Limb (tissue), 2 donors: ENCODE measurements around the gene TMX2.
"Not testable (repeated sequence)": the region's sequence is repeated elsewhere in the genome, so short reads cannot be mapped to it uniquely, and the experiment has no call there.

ENCODE experiments used
- DNase-seq, 2 donors: peaks; one replicate each; pipeline ENCODE4 v3.0.0-alpha.2; 2016; ENCODE audit errors: extremely low spot score in 2 of 2

Gene TMX2

GRCh38 chr11:57713835-57714234 lies 1.4 kb downstream of the TMX2 start:
- DNase-seq, result no peak

GRCh38 chr11:57716726-57717125 lies 4.3 kb downstream of the TMX2 start:
- not testable (repeated sequence) for DNase-seq

DNA sequence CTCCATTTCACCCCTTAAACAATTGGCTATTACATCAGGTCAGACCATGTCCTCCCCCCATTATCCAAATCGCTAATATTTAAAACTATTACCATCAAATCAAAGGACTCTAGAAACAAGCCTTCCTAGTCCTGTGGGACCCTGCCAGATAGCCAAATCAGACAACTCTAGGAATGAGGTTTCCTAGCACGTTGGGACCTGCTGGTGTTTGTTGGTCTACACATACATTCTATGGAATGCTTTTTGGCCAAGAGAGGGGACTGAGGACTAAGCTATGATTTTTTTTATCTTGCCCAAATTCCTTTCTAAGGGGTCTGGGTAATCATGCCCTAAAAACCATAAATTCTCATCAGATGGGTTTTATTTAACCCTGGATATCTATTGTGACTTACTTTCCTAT lies 14.8 kb downstream of the TMX2 start:
- no peak for DNase-seq

DNA sequence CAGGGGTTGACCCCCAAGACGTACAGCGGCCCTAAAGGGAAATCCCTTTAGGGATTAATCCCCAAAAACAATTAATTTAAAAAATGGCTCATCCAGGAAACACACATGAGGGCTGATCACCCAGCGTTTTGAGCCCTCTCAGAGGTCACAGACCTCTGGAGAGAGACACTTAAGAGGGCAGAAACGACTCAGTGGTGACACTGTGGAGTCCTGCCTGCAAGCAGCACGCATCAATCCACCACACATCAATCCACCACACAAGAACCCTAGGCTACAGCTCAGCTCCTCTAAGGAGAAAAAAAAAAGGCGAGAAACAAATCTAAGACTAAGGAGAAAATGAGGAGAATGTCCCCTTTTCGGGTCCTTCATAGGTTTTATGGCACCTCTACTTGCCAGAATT lies 16.4 kb downstream of the TMX2 start:
- DNase-seq, result no peak

- no peak for DNase-seq
Observed at GRCh38 chr11:57729479-57729878, 17.1 kb downstream of the TMX2 start.

DNA sequence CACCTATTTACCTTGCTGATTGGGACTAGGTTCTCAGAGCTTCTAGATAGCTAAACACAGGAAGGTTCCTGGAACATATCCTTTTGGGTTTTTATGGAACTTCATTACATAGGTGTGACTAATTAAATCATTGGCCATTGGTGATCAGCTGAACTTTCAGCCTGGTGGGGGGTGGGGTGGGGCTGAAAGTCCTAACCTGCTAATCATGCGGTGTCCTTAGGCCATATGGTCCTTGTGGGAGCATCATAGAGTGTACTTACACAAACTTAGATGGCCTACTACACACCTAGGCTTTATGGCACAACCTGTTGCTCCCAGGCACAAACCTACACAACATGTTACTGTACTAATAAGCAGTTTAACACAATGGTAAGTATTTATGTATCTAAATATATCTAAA lies 20.3 kb downstream of the TMX2 start:
- no peak for DNase-seq

DNA sequence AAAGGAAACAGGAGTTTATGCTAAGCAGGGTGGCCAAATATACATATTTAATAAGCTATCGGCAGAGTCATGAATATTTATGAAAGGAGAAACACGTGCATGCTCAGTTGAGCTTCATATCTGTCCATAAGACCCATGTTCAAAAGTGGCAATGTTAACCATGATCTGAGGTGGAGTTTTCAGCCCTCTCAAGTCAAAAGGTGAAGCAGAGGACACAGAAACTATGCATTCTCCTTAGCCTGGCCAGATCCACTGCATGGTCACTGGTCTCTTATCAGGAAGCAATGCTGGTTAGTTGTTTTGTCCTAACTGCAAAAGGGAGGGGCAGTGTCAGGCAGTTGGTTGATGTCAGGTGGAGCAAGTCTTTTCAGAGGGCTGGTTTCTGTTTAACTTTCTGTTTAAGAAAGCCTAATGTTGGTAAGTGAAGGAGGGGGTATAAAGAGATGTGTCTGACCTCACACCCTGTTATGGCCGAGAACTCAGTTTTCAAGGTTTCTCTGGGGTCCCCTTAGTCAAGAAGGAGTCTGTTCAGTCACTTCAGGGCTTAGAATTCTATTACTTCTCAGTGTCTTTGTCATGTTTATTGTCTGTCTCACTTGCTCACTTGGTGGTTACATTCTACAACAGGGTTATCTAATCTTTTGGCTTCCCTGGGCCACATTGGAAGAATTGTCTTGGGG lies 23.4 kb downstream of the TMX2 start:
- DNase-seq, result no peak

DNA sequence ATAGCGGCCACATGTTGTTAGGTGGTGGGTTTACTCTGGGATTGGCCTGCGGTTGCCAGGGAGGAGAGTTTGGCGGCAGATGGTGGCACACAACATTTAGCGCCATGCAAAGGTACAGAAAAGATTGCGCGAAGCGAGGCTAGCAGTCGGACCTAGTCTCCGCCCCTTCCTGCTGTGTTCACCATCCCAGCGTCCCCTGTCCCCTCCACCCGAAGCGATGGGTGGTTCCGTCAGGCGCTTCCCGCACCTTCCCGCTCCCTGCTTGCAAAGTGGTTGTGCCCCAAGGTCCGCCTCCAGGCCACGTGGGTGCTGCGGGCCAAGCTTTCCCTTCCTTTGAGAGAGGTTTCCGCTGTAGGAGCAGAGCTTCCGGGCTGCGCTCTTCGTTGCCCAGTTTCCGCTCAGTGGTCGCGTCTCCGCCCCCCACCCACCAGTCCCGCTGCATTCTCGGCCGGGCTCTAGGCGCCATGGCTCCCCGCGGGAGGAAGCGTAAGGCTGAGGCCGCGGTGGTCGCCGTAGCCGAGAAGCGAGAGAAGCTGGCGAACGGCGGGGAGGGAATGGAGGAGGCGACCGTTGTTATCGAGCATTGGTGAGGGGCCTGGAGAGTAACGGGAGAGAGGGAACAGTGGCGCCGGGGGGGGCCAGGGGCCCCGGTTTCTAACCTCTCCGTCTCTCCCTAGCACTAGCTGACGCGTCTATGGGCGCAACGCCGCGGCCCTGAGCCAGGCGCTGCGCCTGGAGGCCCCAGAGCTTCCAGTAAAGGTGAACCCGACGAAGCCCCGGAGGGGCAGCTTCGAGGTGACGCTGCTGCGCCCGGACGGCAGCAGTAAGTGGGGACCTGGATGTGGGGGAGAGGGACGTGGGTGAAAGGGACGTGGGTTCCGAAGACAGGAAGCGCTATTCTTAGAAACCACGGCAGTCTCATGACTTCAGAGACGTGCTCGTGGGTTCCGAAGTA lies 29.0 kb downstream of the TMX2 start, which contains the start of gene SELENOH:
TSS of gene SELENOH (plus strand) at position 360 of the 955 bp plus-strand sequence. CDS start at position 465, 105 bp downstream.
- DNase-seq, result peak; percentile 97

- no peak for DNase-seq
Observed at GRCh38 chr11:57742087-57742452, 29.7 kb downstream of the TMX2 start.

DNA sequence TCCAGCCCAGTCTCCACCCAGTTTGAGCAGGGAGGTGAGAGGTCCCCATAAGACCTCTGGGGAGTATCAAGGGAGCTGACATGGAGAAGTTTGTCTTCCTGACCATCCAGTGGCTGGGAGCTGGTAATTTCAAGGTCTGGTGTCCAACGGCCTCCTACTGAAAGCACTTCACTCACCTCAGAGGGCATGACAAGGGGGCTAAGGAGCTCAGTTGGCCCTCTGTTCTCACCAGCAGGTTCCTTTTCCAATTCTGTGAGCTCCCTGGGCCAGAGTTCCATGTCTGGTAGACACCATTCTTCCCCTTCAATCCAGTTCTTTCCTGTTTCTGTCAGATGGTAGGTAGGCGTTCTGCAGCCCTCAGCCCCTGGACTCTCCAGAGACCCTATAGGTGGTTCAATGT lies 32.0 kb downstream of the TMX2 start:
- no peak for DNase-seq

GRCh38 chr11:57745206-57745605 lies 32.8 kb downstream of the TMX2 start:
- no peak for DNase-seq

DNA sequence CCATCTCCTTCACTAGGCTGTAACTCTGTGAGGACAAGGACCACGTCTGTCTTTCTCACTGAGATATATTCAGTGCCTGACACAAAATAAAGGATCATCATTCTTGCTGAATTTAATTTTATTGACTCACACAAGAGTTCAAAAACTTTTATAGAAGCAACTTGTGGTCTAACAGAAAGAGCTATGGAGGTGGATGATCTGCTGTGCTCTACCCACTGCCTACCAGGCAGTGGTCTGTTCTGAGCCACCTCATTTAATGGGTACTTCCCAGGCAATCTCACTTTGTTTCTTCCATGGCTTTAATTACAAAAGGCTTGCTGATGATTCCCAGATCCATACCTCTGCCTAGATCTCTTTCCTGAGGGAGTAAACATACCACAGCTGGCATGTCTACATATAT lies 34.5 kb downstream of the TMX2 start:
- DNase-seq, result no peak

DNA sequence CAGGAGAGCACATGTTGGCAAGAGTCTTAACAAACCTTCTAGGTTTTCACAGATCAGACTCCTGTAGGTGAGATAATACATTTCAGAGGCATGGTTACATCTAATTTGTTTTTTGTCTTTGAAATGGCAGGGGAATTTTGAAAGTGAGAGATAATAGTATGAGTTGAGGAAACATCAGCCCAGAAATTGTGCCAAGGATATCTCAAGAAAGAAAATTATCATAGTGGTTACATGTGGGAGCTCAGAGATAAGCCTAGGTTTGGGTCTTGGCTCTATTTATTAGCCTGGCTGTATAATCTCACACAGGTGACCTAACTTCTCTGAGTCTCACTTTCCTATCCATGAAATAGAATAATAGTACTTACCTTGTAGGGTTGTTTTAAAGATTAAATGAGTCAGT lies 38.8 kb downstream of the TMX2 start:
- DNase-seq, result no peak

GRCh38 chr11:57751676-57752253 lies 39.4 kb downstream of the TMX2 start, which contains the start of gene BTBD18:
BTBD18 (minus strand) TSS chr11:57751819; CDS start chr11:57751188, 631 bp downstream.
- DNase-seq, result no peak

DNA sequence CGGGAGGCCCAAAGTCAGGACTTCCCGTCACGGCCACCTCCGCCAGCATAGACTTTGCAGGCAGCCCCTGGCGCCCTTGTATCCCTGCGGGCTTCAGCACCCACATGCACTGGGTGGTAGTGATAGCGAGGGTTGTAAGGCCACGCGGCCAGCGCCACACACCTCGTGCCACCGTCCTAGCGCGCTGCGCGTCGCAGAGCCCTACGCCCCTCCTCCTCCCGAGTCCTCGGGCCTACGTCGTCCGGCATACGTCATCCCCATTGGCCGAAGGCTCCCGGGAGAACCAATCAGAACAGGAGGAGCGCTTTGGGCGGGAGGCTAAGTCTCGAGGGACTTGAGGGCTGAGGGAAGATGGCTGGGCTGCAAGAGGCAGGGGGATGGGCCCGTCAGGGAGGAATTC lies 40.6 kb downstream of the TMX2 start:
- no peak for DNase-seq

DNA sequence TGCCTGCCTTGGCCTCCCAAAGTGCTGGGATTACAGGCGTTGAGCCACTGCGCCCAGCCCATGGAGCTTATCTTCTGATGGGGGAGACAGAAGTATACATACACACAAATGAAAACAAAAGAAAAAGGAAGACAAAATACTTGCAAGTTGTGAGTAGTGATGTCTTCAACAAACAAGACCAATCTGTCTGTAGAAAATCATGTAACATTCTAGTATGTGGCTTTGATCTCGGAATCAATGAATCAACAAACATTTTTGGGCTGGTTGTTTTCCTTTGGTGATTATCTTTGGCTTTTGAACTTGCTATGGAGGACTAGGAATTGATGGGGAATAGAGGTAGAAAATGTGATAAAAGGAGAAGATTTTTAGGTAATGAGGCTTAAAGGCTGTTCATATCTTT lies 45.8 kb downstream of the TMX2 start:
- DNase-seq, result no peak

DNA sequence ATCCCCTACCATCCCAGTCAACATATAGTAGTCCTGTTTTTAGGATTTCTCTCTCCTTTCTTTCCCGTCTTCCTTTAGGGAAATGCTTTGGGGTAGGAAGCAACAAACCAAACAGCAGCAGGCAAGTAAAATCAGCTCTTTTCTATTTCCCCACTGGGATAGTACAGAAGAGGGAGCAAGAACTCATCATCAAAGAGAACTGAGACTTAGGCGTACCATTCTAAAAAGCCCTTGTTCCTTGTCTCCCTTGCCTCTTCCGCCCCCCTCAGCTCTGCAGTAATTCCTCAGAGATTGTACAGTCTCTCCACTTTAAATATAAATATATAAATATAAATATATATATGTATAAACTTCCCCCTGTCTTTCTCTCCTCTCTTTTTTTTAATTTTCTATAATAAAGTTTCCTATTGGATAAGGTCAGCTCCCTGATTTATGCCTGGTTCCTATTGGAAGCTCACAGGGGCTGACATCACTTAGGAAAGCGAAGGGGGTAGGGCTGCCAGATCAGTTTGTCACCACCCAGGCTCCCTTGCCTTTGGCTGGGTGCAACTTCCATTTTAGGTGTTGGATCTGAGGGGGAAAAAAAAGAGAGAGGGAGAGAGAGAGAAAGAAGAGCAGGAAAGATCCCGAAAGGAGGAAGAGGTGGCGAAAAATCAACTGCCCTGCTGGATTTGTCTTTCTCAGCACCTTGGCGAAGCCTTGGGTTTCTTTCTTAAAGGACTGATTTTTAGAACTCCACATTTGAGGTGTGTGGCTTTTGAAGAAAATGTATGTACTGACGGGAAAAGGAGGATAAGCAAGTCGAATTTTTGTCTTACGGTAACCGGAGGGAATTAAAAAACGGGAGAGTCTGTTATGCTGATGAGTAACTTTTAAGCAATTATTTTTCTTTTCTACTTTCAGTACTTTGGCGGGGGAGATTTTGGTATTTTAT lies 49.2 kb downstream of the TMX2 start, which contains the start of gene CTNND1:
TSS of gene CTNND1 (plus strand) at position 502 of the 934 bp plus-strand sequence. CDS start 29,677 bp downstream, outside the sequence.
- DNase-seq, result peak; percentile 88 to 98

DNA sequence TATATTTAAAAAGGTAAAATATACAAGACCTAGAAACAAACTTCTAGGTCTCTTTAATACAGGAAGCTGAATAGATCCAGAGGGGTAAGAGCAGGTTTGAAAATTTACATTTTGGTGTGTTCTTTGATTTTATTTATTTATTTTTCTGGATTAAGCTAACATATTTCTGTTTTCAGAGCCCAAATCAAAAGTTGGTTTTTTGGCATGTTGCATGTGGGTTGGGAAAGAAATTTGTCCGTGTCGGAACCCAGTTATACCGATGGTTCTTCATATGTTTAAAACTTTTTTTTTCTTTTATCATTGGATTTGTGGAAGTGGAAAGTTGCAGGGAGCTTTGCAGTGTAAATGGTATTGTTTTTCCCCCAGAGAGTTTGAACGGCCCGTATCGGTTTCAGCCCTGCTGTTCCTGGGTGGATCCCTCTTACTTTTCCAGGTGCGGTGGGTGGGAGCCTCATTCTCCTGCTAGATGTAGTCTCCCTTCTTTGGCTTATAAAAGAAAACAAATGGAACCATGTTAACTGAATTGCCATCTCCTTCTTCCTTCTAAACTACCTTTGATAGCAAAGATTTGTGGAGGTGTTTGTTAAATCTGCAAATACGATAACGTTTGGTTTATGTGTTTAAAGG lies 50.0 kb downstream of the TMX2 start:
- DNase-seq, result peak in 1 of 2 donors; percentile 51

GRCh38 chr11:57763568-57763967 lies 51.2 kb downstream of the TMX2 start:
- peak in 1 of 2 donors; percentile 34 for DNase-seq

DNA sequence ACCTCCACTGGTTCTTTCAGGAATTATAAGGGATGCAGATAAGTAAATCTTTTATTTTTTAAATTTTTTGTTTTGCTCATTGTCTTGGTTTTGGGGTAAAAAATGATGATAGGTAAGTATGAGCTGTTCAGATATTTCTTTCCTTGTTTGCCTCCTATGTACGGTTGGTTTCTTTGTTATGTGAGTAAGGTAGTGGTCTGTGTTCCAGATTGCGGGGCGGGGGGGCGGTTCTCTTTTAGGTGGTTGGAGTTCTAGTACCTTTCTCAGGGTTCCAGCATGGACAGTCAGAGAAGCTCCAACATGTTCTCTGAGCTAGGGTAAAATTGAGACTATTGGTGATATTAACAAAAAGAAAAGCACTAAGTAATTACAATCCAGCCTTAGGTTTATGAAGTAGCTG lies 51.6 kb downstream of the TMX2 start:
- DNase-seq, result no peak
